GM12801 (cell line): ENCODE results near the gene ZMYND11.

Source experiments
- CTCF ChIP-seq: IDR thresholded peaks from one replicate; pipeline ENCODE4 v1.5.1; 2011; ENCODE audit warnings: control low read depth; ENCODE audit not compliant: insufficient read length; ENCODE audit errors: extremely low read depth

The ZMYND11 gene

GRCh38 chr10:92153-92552 lies 43.1 kb upstream of the ZMYND11 start:
- no peak for TF ChIP-seq CTCF

- TF ChIP-seq CTCF, result no peak
Observed at GRCh38 chr10:92846-93245, 42.4 kb upstream of the ZMYND11 start.

GRCh38 chr10:94613-95012 lies 40.6 kb upstream of the ZMYND11 start:
- no peak for TF ChIP-seq CTCF

GRCh38 chr10:95356-96115 lies 39.7 kb upstream of the ZMYND11 start:
- TF ChIP-seq CTCF, result no peak

GRCh38 chr10:96466-96865 lies 38.8 kb upstream of the ZMYND11 start:
- no peak for TF ChIP-seq CTCF

- no peak for TF ChIP-seq CTCF
Observed at GRCh38 chr10:104416-104815, 30.8 kb upstream of the ZMYND11 start.

- TF ChIP-seq CTCF, result no peak
Observed at GRCh38 chr10:104862-105565, 30.2 kb upstream of the ZMYND11 start.
